Activated T-helper 17 cell treated with anti-CD3 and anti-CD28 coated beads, Interleukin-2, amount 50 U/mL, for 72 hours (primary cell): ENCODE results near the gene MAP3K2. TPM values are rescaled to one million over a fixed set of nuclear protein-coding genes. Genes with fewer than 3 reads are reported as not detected.

Experiments used
- ATAC-seq: fragments of 150-1000 bp; cut with Tn5 transposase; replicated peaks from 2 replicates; pipeline ENCODE4 v1.10.0; 2021; ENCODE audit warnings: mild to moderate bottlenecking, moderate library complexity
- H3K27ac Mint-ChIP-seq: one replicate; pipeline ENCODE4 v1.8.0; 2022; ENCODE audit warnings: mixed read lengths
- H3K27me3 Mint-ChIP-seq: one replicate; pipeline ENCODE4 v1.8.0; 2022; ENCODE audit warnings: mixed read lengths
- H3K36me3 Mint-ChIP-seq: one replicate; pipeline ENCODE4 v1.8.0; 2022; ENCODE audit warnings: low read depth, mild to moderate bottlenecking, mixed read lengths
- H3K4me1 Mint-ChIP-seq: one replicate; pipeline ENCODE4 v1.8.0; 2022; ENCODE audit warnings: mixed read lengths
- H3K4me3 Mint-ChIP-seq: one replicate; pipeline ENCODE4 v1.8.0; 2022; ENCODE audit warnings: mild to moderate bottlenecking, mixed read lengths
- H3K9me3 Mint-ChIP-seq: one replicate; pipeline ENCODE4 v1.8.0; 2022; ENCODE audit warnings: mixed read lengths
- total RNA-seq, 2 donors: library from RNA; stranded (reverse); gene quantifications; one replicate each; pipeline ENCODE4 v1.2.3, GENCODE V29; 2022

MAP3K2 gene
- total RNA-seq, 2 donors from 2014 or later = 44.9 to 92.5 TPM

GRCh38 chr2:127386764-127387654 is 766 bp downstream of the MAP3K2 start:
- no peaks in the 10 kb centered on the region for H3K9me3 Mint-ChIP-seq
- peaks cover 28% of the 10 kb centered on the region for H3K36me3 Mint-ChIP-seq
- peak overlapping the region; percentile 95 for H3K27ac Mint-ChIP-seq
- H3K4me1 Mint-ChIP-seq = peaks cover 47% of the 10 kb centered on the region
- peak; percentile 76 for ATAC-seq
- H3K4me3 Mint-ChIP-seq = peak overlapping the region; percentile 99
- H3K27me3 Mint-ChIP-seq = no peaks in the 10 kb centered on the region

GRCh38 chr2:127386246-127386645 is 1.5 kb downstream of the MAP3K2 start:
- no peaks in the 10 kb centered on the region for H3K27me3 Mint-ChIP-seq
- H3K4me1 Mint-ChIP-seq = peaks cover 46% of the 10 kb centered on the region
- H3K27ac Mint-ChIP-seq = peak overlapping the region; percentile 95
- no peak for ATAC-seq
- no peaks in the 10 kb centered on the region for H3K9me3 Mint-ChIP-seq
- H3K4me3 Mint-ChIP-seq = peak overlapping the region; percentile 99
- peaks cover 28% of the 10 kb centered on the region for H3K36me3 Mint-ChIP-seq

GRCh38 chr2:127384529-127384928 is 3.2 kb downstream of the MAP3K2 start:
- Mint-ChIP-seq H3K4me1 (peaks cover 51% of the 10 kb centered on the region), H3K36me3 (peaks cover 28% of the 10 kb centered on the region), H3K4me3 (peak overlapping the region; percentile 99), H3K27me3 (no peaks in the 10 kb centered on the region), H3K9me3 (no peaks in the 10 kb centered on the region), H3K27ac (no peak overlapping the region)
- ATAC-seq = no peak

GRCh38 chr2:127382831-127383230 is 4.9 kb downstream of the MAP3K2 start:
- Mint-ChIP-seq H3K36me3 (peaks cover 28% of the 10 kb centered on the region), H3K4me3 (no peak overlapping the region), H3K9me3 (no peaks in the 10 kb centered on the region), H3K27ac (no peak overlapping the region), H3K4me1 (peaks cover 42% of the 10 kb centered on the region), H3K27me3 (no peaks in the 10 kb centered on the region)
- no peak for ATAC-seq

- Mint-ChIP-seq H3K4me1 (peaks cover 48% of the 10 kb centered on the region), H3K36me3 (peaks cover 24% of the 10 kb centered on the region), H3K27ac (no peak overlapping the region), H3K4me3 (no peak overlapping the region), H3K9me3 (no peaks in the 10 kb centered on the region), H3K27me3 (no peaks in the 10 kb centered on the region)
- peak; percentile 40 for ATAC-seq
These were observed 6.0 kb downstream of the MAP3K2 start for GRCh38 chr2:127381762-127382161.

GRCh38 chr2:127379712-127380355 is 7.9 kb downstream of the MAP3K2 start:
- ATAC-seq = peak; percentile 81
- H3K9me3 Mint-ChIP-seq = peaks cover 4% of the 10 kb centered on the region

GRCh38 chr2:127378720-127379119 is 9.1 kb downstream of the MAP3K2 start:
- peak; percentile 47 for ATAC-seq
- H3K27me3 Mint-ChIP-seq = no peaks in the 10 kb centered on the region
- H3K4me1 Mint-ChIP-seq = peaks cover 36% of the 10 kb centered on the region
- H3K36me3 Mint-ChIP-seq = no peaks in the 10 kb centered on the region
- peak overlapping the region; percentile 31 for H3K4me3 Mint-ChIP-seq
- H3K27ac Mint-ChIP-seq = no peak overlapping the region
- H3K9me3 Mint-ChIP-seq = peaks cover 8% of the 10 kb centered on the region

More at GRCh38 chr2:127379712-127380355, 7.9 kb downstream of the MAP3K2 start:
- H3K4me3 Mint-ChIP-seq = peak overlapping the region; percentile 31
- peak overlapping the region; percentile 43 for H3K27ac Mint-ChIP-seq
- no peaks in the 10 kb centered on the region for H3K27me3 Mint-ChIP-seq
- H3K36me3 Mint-ChIP-seq = peaks cover 8% of the 10 kb centered on the region
- peaks cover 35% of the 10 kb centered on the region for H3K4me1 Mint-ChIP-seq

- no peaks in the 10 kb centered on the region for H3K36me3 Mint-ChIP-seq
- H3K27me3 Mint-ChIP-seq = no peaks in the 10 kb centered on the region
- peak overlapping the region; percentile 31 for H3K4me3 Mint-ChIP-seq
- no peak for ATAC-seq
- H3K27ac Mint-ChIP-seq = no peak overlapping the region
- H3K4me1 Mint-ChIP-seq = peaks cover 27% of the 10 kb centered on the region
- peaks cover 8% of the 10 kb centered on the region for H3K9me3 Mint-ChIP-seq
These were observed 10.5 kb downstream of the MAP3K2 start for GRCh38 chr2:127377262-127377661.

GRCh38 chr2:127376257-127376656 is 11.5 kb downstream of the MAP3K2 start:
- Mint-ChIP-seq H3K27me3 (no peaks in the 10 kb centered on the region), H3K4me1 (peaks cover 33% of the 10 kb centered on the region), H3K4me3 (no peak overlapping the region), H3K27ac (no peak overlapping the region), H3K36me3 (peaks cover 7% of the 10 kb centered on the region), H3K9me3 (peaks cover 8% of the 10 kb centered on the region)
- ATAC-seq = no peak

- Mint-ChIP-seq H3K9me3 (peaks cover 11% of the 10 kb centered on the region), H3K27ac (no peak overlapping the region), H3K27me3 (no peaks in the 10 kb centered on the region), H3K4me1 (peaks cover 22% of the 10 kb centered on the region), H3K36me3 (peaks cover 11% of the 10 kb centered on the region), H3K4me3 (no peak overlapping the region)
- no peak for ATAC-seq
These were observed 14.3 kb downstream of the MAP3K2 start for GRCh38 chr2:127373362-127374083.

- H3K27me3 Mint-ChIP-seq = no peaks in the 10 kb centered on the region
- no peak for ATAC-seq
- H3K4me1 Mint-ChIP-seq = peaks cover 15% of the 10 kb centered on the region
- H3K9me3 Mint-ChIP-seq = peaks cover 11% of the 10 kb centered on the region
- H3K27ac Mint-ChIP-seq = no peak overlapping the region
- H3K4me3 Mint-ChIP-seq = no peak overlapping the region
- H3K36me3 Mint-ChIP-seq = peaks cover 11% of the 10 kb centered on the region
These were observed 16.7 kb downstream of the MAP3K2 start for GRCh38 chr2:127371037-127371436.

GRCh38 chr2:127370010-127370409 is 17.8 kb downstream of the MAP3K2 start:
- peaks cover 7% of the 10 kb centered on the region for H3K9me3 Mint-ChIP-seq
- H3K4me1 Mint-ChIP-seq = peaks cover 25% of the 10 kb centered on the region

GRCh38 chr2:127365211-127365643 is 22.5 kb downstream of the MAP3K2 start:
- Mint-ChIP-seq H3K27me3 (no peaks in the 10 kb centered on the region), H3K9me3 (no peaks in the 10 kb centered on the region), H3K4me1 (peaks cover 36% of the 10 kb centered on the region), H3K36me3 (no peaks in the 10 kb centered on the region), H3K4me3 (no peak overlapping the region), H3K27ac (no peak overlapping the region)
- ATAC-seq = peak; percentile 23

More at GRCh38 chr2:127370010-127370409, 17.8 kb downstream of the MAP3K2 start:
- H3K4me3 Mint-ChIP-seq = no peak overlapping the region
- H3K36me3 Mint-ChIP-seq = peaks cover 11% of the 10 kb centered on the region
- ATAC-seq = no peak
- no peak overlapping the region for H3K27ac Mint-ChIP-seq
- no peaks in the 10 kb centered on the region for H3K27me3 Mint-ChIP-seq

GRCh38 chr2:127362971-127363370 is 24.8 kb downstream of the MAP3K2 start:
- no peaks in the 10 kb centered on the region for H3K36me3 Mint-ChIP-seq
- no peak overlapping the region for H3K4me3 Mint-ChIP-seq
- H3K4me1 Mint-ChIP-seq = peaks cover 53% of the 10 kb centered on the region
- no peak overlapping the region for H3K27ac Mint-ChIP-seq
- peak; percentile 43 for ATAC-seq
- H3K27me3 Mint-ChIP-seq = no peaks in the 10 kb centered on the region
- H3K9me3 Mint-ChIP-seq = no peaks in the 10 kb centered on the region
